Activated naive CD8-positive, alpha-beta T cell treated with anti-CD3 and anti-CD28 coated beads, Interleukin-2, amount 50 U/mL, for 24 hours (primary cell): Measurements from ENCODE around the gene RRP1.
A peak's percentile ranks its signal among the peaks of the same experiment; 100 is the strongest.

Experiments used
- ATAC-seq: fragments of 150-1000 bp; cut with Tn5 transposase; one replicate; pipeline ENCODE4 v1.10.0; 2021
- DNase-seq: peaks from one replicate; pipeline ENCODE4 v3.0.0; 2021
- H3K27ac Mint-ChIP-seq: one replicate; pipeline ENCODE4 v1.8.0; 2021; ENCODE audit warnings: mild to moderate bottlenecking, mixed read lengths
- H3K27me3 Mint-ChIP-seq: one replicate; pipeline ENCODE4 v1.8.0; 2021; ENCODE audit warnings: mixed read lengths
- H3K36me3 Mint-ChIP-seq: one replicate; pipeline ENCODE4 v1.8.0; 2021; ENCODE audit warnings: low read depth, mixed read lengths
- H3K4me1 Mint-ChIP-seq: one replicate; pipeline ENCODE4 v1.8.0; 2021; ENCODE audit warnings: mixed read lengths
- H3K4me3 Mint-ChIP-seq: one replicate; pipeline ENCODE4 v1.8.0; 2021; ENCODE audit warnings: mild to moderate bottlenecking, moderate library complexity, mixed read lengths
- H3K9me3 Mint-ChIP-seq: one replicate; pipeline ENCODE4 v1.8.0; 2021; ENCODE audit warnings: mixed read lengths

The RRP1 gene

GRCh38 chr21:43752758-43753438, 36.5 kb upstream of the RRP1 start:
- ATAC-seq (no peak), DNase-seq (no peak)
- Mint-ChIP-seq H3K4me1 (no peaks in the 10 kb centered on the region), H3K27me3 (no peaks in the 10 kb centered on the region), H3K36me3 (peaks cover 19% of the 10 kb centered on the region), H3K27ac (no peak overlapping the region), H3K4me3 (no peak overlapping the region), H3K9me3 (no peaks in the 10 kb centered on the region)

- DNase-seq: no peak
- Mint-ChIP-seq H3K4me3 (no peak overlapping the region), H3K4me1 (no peaks in the 10 kb centered on the region), H3K27me3 (no peaks in the 10 kb centered on the region), H3K27ac (no peak overlapping the region), H3K9me3 (no peaks in the 10 kb centered on the region), H3K36me3 (peaks cover 20% of the 10 kb centered on the region)
- no peak for ATAC-seq
These were observed 36.0 kb upstream of the RRP1 start for GRCh38 chr21:43753439-43753799.

GRCh38 chr21:43754948-43755781, 34.2 kb upstream of the RRP1 start:
- Mint-ChIP-seq H3K9me3 (no peaks in the 10 kb centered on the region), H3K4me3 (no peak overlapping the region), H3K27me3 (no peaks in the 10 kb centered on the region), H3K27ac (no peak overlapping the region), H3K36me3 (peaks cover 21% of the 10 kb centered on the region), H3K4me1 (no peaks in the 10 kb centered on the region)
- peak; percentile 18 for ATAC-seq
- DNase-seq: no peak

- no peak for DNase-seq
- Mint-ChIP-seq H3K36me3 (peaks cover 17% of the 10 kb centered on the region), H3K4me3 (no peak overlapping the region), H3K4me1 (no peaks in the 10 kb centered on the region), H3K27ac (no peak overlapping the region), H3K9me3 (no peaks in the 10 kb centered on the region), H3K27me3 (no peaks in the 10 kb centered on the region)
- ATAC-seq: no peak
These were observed 33.4 kb upstream of the RRP1 start for GRCh38 chr21:43755820-43756594.

GRCh38 chr21:43757601-43758000, 31.8 kb upstream of the RRP1 start:
- Mint-ChIP-seq H3K4me1 (no peaks in the 10 kb centered on the region), H3K9me3 (no peaks in the 10 kb centered on the region), H3K27me3 (no peaks in the 10 kb centered on the region), H3K4me3 (no peak overlapping the region), H3K27ac (no peak overlapping the region), H3K36me3 (peaks cover 16% of the 10 kb centered on the region)
- DNase-seq (no peak), ATAC-seq (no peak)

- Mint-ChIP-seq H3K27ac (no peak overlapping the region), H3K4me3 (no peak overlapping the region)
- DNase-seq: no peak
These were observed 31.2 kb upstream of the RRP1 start for GRCh38 chr21:43758111-43758641.

GRCh38 chr21:43758811-43759210, 30.6 kb upstream of the RRP1 start:
- Mint-ChIP-seq H3K9me3 (no peaks in the 10 kb centered on the region), H3K27me3 (no peaks in the 10 kb centered on the region), H3K36me3 (peaks cover 12% of the 10 kb centered on the region), H3K4me1 (no peaks in the 10 kb centered on the region), H3K27ac (no peak overlapping the region), H3K4me3 (no peak overlapping the region)
- DNase-seq: no peak
- ATAC-seq: no peak

More at GRCh38 chr21:43758111-43758641, 31.2 kb upstream of the RRP1 start:
- H3K27me3 Mint-ChIP-seq: no peaks in the 10 kb centered on the region
- H3K9me3 Mint-ChIP-seq: no peaks in the 10 kb centered on the region
- no peak for ATAC-seq
- no peaks in the 10 kb centered on the region for H3K4me1 Mint-ChIP-seq
- peaks cover 14% of the 10 kb centered on the region for H3K36me3 Mint-ChIP-seq

- no peak for DNase-seq
- Mint-ChIP-seq H3K4me1 (no peaks in the 10 kb centered on the region), H3K4me3 (no peak overlapping the region), H3K9me3 (no peaks in the 10 kb centered on the region), H3K27me3 (no peaks in the 10 kb centered on the region), H3K27ac (no peak overlapping the region), H3K36me3 (peaks cover 9% of the 10 kb centered on the region)
- ATAC-seq: no peak
These were observed 29.7 kb upstream of the RRP1 start for GRCh38 chr21:43759651-43760050.

GRCh38 chr21:43760391-43760958, 28.9 kb upstream of the RRP1 start:
- ATAC-seq: no peak
- peaks cover 9% of the 10 kb centered on the region for H3K36me3 Mint-ChIP-seq
- H3K27ac Mint-ChIP-seq: no peak overlapping the region
- no peaks in the 10 kb centered on the region for H3K27me3 Mint-ChIP-seq
- no peaks in the 10 kb centered on the region for H3K9me3 Mint-ChIP-seq
- H3K4me1 Mint-ChIP-seq: no peaks in the 10 kb centered on the region
- no peak overlapping the region for H3K4me3 Mint-ChIP-seq
- no peak for DNase-seq

GRCh38 chr21:43761886-43762285, 27.5 kb upstream of the RRP1 start:
- Mint-ChIP-seq H3K27me3 (no peaks in the 10 kb centered on the region), H3K4me3 (no peak overlapping the region), H3K9me3 (no peaks in the 10 kb centered on the region), H3K36me3 (peaks cover 3% of the 10 kb centered on the region), H3K27ac (no peak overlapping the region), H3K4me1 (no peaks in the 10 kb centered on the region)
- ATAC-seq (no peak), DNase-seq (no peak)

- DNase-seq (no peak), ATAC-seq (no peak)
- Mint-ChIP-seq H3K4me3 (no peak overlapping the region), H3K36me3 (peaks cover 3% of the 10 kb centered on the region), H3K27me3 (no peaks in the 10 kb centered on the region), H3K4me1 (no peaks in the 10 kb centered on the region), H3K27ac (no peak overlapping the region), H3K9me3 (no peaks in the 10 kb centered on the region)
These were observed 26.9 kb upstream of the RRP1 start for GRCh38 chr21:43762303-43763128.

GRCh38 chr21:43763901-43764523, 25.4 kb upstream of the RRP1 start:
- Mint-ChIP-seq H3K27ac (no peak overlapping the region), H3K4me3 (no peak overlapping the region), H3K9me3 (no peaks in the 10 kb centered on the region), H3K27me3 (no peaks in the 10 kb centered on the region), H3K4me1 (no peaks in the 10 kb centered on the region), H3K36me3 (peaks cover 1% of the 10 kb centered on the region)
- ATAC-seq: no peak
- no peak for DNase-seq
